HepG2 (cell line): ENCODE results near the gene CDC26. TPM values are rescaled to one million over a fixed set of nuclear protein-coding genes. Genes with fewer than 3 reads are reported as not detected.

Source experiments
- ARID2 ChIP-seq: sonication (generic); formaldehyde crosslinking; IDR thresholded peaks from 2 replicates; pipeline ENCODE4 v1.8.1; 2022; ENCODE audit warnings: mild to moderate bottlenecking, missing genetic modification reagents, borderline replicate concordance
- EZH2 ChIP-seq: conservative IDR thresholded peaks from 2 replicates; pipeline ENCODE4 v1.6.1; 2012; ENCODE audit warnings: mild to moderate bottlenecking, low read depth, low read length, moderate library complexity
- FOXO1 ChIP-seq: sonication (generic); formaldehyde crosslinking; IDR thresholded peaks from 2 replicates; pipeline ENCODE4 v1.4.0; 2020; ENCODE audit warnings: missing genetic modification reagents
- GABPB1 ChIP-seq: IDR thresholded peaks from 2 replicates; pipeline ENCODE4 v1.6.1; 2016; ENCODE audit warnings: mild to moderate bottlenecking, missing genetic modification reagents, moderate library complexity, missing compliant biosample characterization
- GMEB2 ChIP-seq: IDR thresholded peaks from 2 replicates; pipeline ENCODE4 v1.6.1; 2016; ENCODE audit warnings: missing biosample characterization, missing genetic modification reagents, low read depth
- GZF1 ChIP-seq: sonication (generic); formaldehyde crosslinking; IDR thresholded peaks from 2 replicates; pipeline ENCODE4 v1.5.1; 2020; ENCODE audit warnings: mild to moderate bottlenecking, missing genetic modification reagents
- HCFC1 ChIP-seq: fragments of 150-350 bp; IDR thresholded peaks from 2 replicates; pipeline ENCODE4 v1.6.1; 2014; ENCODE audit warnings: low read depth, low read length
- IKZF1 ChIP-seq: fragments of 450-650 bp; IDR thresholded peaks from 2 replicates; pipeline ENCODE4 v1.7.1; 2016
- MAFK ChIP-seq, 2 experiments: IDR thresholded peaks in 1 of 2; conservative IDR thresholded peaks in 1 of 2; 2 replicates each; pipeline ENCODE4 v1.6.1; 2011; ENCODE audit warnings: improper control_type of control experiment in 2 of 2, low read length in 2 of 2
- MZF1 ChIP-seq: sonication (generic); formaldehyde crosslinking; IDR thresholded peaks from 2 replicates; pipeline ENCODE4 v1.8.1; 2023; ENCODE audit warnings: mild to moderate bottlenecking, missing genetic modification reagents, borderline replicate concordance
- NR2C2 ChIP-seq: sonication (generic); formaldehyde crosslinking; IDR thresholded peaks from 2 replicates; pipeline ENCODE4 v1.4.0; 2020; ENCODE audit warnings: missing genetic modification reagents, mild to moderate bottlenecking, moderate library complexity, borderline replicate concordance
- POLR2AphosphoS5 ChIP-seq: IDR thresholded peaks from 2 replicates; pipeline ENCODE4 v1.6.1; 2012; ENCODE audit warnings: low read depth, low read length
- REXO4 ChIP-seq: sonication (generic); formaldehyde crosslinking; IDR thresholded peaks from 2 replicates; pipeline ENCODE4 v1.8.0; 2022; ENCODE audit warnings: missing genetic modification reagents, mild to moderate bottlenecking, borderline replicate concordance
- SIX4 ChIP-seq: sonication (generic); formaldehyde crosslinking; IDR thresholded peaks from 2 replicates; pipeline ENCODE4 v1.4.0; 2020; ENCODE audit warnings: missing genetic modification reagents
- SP4 ChIP-seq: sonication (generic); formaldehyde crosslinking; IDR thresholded peaks from 2 replicates; pipeline ENCODE4 v1.8.1; 2023; ENCODE audit warnings: mild to moderate bottlenecking, missing genetic modification reagents
- TBP ChIP-seq: sonication (generic); formaldehyde crosslinking; IDR thresholded peaks from 2 replicates; pipeline ENCODE4 v1.5.0; 2020; ENCODE audit warnings: missing genetic modification reagents
- TRIM22 ChIP-seq: fragments of 450-650 bp; IDR thresholded peaks from 2 replicates; pipeline ENCODE4 v1.6.1; 2017
- ZNF263 ChIP-seq: sonication (generic); formaldehyde crosslinking; IDR thresholded peaks from 2 replicates; pipeline ENCODE4 v1.4.0; 2020; ENCODE audit warnings: missing genetic modification reagents
- ZNF468 ChIP-seq: sonication (generic); formaldehyde crosslinking; IDR thresholded peaks from 2 replicates; pipeline ENCODE4 v1.8.0; 2022; ENCODE audit warnings: mild to moderate bottlenecking, moderate library complexity, missing genetic modification reagents
- ZNF816 ChIP-seq: sonication (generic); formaldehyde crosslinking; IDR thresholded peaks from 2 replicates; pipeline ENCODE4 v1.8.0; 2022; ENCODE audit warnings: missing genetic modification reagents, mild to moderate bottlenecking, borderline replicate concordance
- ZSCAN31 ChIP-seq: sonication (generic); formaldehyde crosslinking; IDR thresholded peaks from 2 replicates; pipeline ENCODE4 v1.5.0; 2020; ENCODE audit warnings: low read depth, mild to moderate bottlenecking, missing genetic modification reagents
- polyA plus RNA-seq, 8 experiments: library from polyadenylated mRNA; depleted of rRNA in 3 of 8; stranded (reverse) in 7 of 8; unstranded in 1 of 8; fragments of >200 nt; fragmentation: Illumina TruSeq in 4 of 8; extraction: Trizol in 4 of 8; gene quantifications; 2 replicates each; pipeline versions ENCODE4 v1.2.1 to v1.2.3, GENCODE V29; 2011 to 2016; ENCODE audit warnings: low read depth in 4 of 8, missing spikeins in 1 of 8, mixed read lengths in 1 of 8; ENCODE audit not compliant: insufficient read depth in 1 of 8
- total RNA-seq, 5 experiments: library from RNA; depleted of rRNA; stranded (reverse); fragments of >200 nt; fragmentation: Illumina TruSeq; extraction: Trizol; gene quantifications; 2 replicates each; pipeline ENCODE4 v1.2.3, GENCODE V29; 2016; ENCODE audit warnings: low read depth in 1 of 5

Gene CDC26
- total and polyA plus RNA-seq, 2 of the 13 experiments (the other 11 are each of a cell fraction or from before 2014, with no cell fraction given): 26.6 to 57.9 TPM

- TF ChIP-seq GABPB1 (CRISPR knock-in tag): peak; percentile 26; the same call in 1 of the 2 replicates
- TF ChIP-seq EZH2: no peak
- TF ChIP-seq ZNF816 (CRISPR knock-in tag): no peak
- TF ChIP-seq MZF1 (CRISPR knock-in tag): no peak
- TF ChIP-seq SIX4 (CRISPR knock-in tag): no peak
- no peak for TF ChIP-seq ARID2 (CRISPR knock-in tag)
- peak; percentile 34; the same call in 1 of the 2 replicates for TF ChIP-seq NR2C2 (CRISPR knock-in tag)
- no peak for TF ChIP-seq IKZF1
- TF ChIP-seq HCFC1: no peak
- no peak for TF ChIP-seq REXO4 (CRISPR knock-in tag)
- TF ChIP-seq TBP: no peak
- no peak for TF ChIP-seq TRIM22
- TF ChIP-seq ZNF263 (CRISPR knock-in tag): no peak
- no peak for TF ChIP-seq GZF1 (CRISPR knock-in tag)
- TF ChIP-seq GMEB2 (CRISPR knock-in tag): no peak
- no peak for TF ChIP-seq SP4
- TF ChIP-seq FOXO1: no peak
- TF ChIP-seq ZNF468 (CRISPR knock-in tag): no peak
- no peak for TF ChIP-seq MAFK (conservative IDR thresholded peaks at IDR 0.05 in 1 of 2, IDR thresholded peaks at IDR 0.05 in 1 of 2; ENCODE audit: low read length in 2 of 2)
- TF ChIP-seq POLR2AphosphoS5: no peak
- TF ChIP-seq ZSCAN31: 0 out of 2 replicates have a peak, but pooled peaks have one; percentile 43
Measured at GRCh38 chr9:113222482-113222841, 52.9 kb downstream of the CDC26 start (continued).
